ENCODE results near the gene RPL10A.
A peak's percentile ranks its signal among the peaks of the same experiment; 100 is the strongest.

RPL10A gene

GRCh38 chr6:35443341-35444030, 24.7 kb upstream of the RPL10A start:
- no peak for DNase-seq (ENCODE audit: extremely low spot score)
- POLR2A ChIA-PET, result no interaction called here
- CTCF ChIA-PET, result interaction anchor here (11.6 to 12.5 kb wide), 2 partner anchors 98 to 146 kb away, joined by 98 to 213 read pairs; partner anchors contain the start of genes DEF6 and PPARD
- TF ChIP-seq CTCF (IDR thresholded peaks at IDR 0.05; ENCODE audit: control extremely low read depth, extremely low read depth, low read depth, missing control alignments), result no peak

- DNase-seq (ENCODE audit: extremely low spot score), result no peak
- CTCF ChIA-PET, result interaction anchor here (11.6 to 12.5 kb wide), 2 partner anchors 100 to 149 kb away, joined by 98 to 213 read pairs; partner anchors contain the start of genes DEF6 and PPARD
- POLR2A ChIA-PET, result no interaction called here
- no peak for TF ChIP-seq CTCF (IDR thresholded peaks at IDR 0.05; ENCODE audit: control extremely low read depth, extremely low read depth, low read depth, missing control alignments)
Observed at GRCh38 chr6:35445691-35446090, 22.5 kb upstream of the RPL10A start.

GRCh38 chr6:35448191-35448590, 20.0 kb upstream of the RPL10A start:
- ChIA-PET POLR2A (no interaction called here), CTCF (interaction anchor here (0.7 to 12.5 kb wide), 13 partner anchors 19 to 289 kb away, joined by 3 to 213 read pairs (median 6); partner anchors contain the start of genes ARMC12, DEF6, PPARD and RPL10A)
- TF ChIP-seq CTCF (IDR thresholded peaks at IDR 0.05; ENCODE audit: control extremely low read depth, extremely low read depth, low read depth, missing control alignments), result no peak
- no peak for DNase-seq (ENCODE audit: extremely low spot score)

GRCh38 chr6:35449287-35449881, 18.8 kb upstream of the RPL10A start:
- peak; percentile 56 for TF ChIP-seq CTCF (IDR thresholded peaks at IDR 0.05; ENCODE audit: control extremely low read depth, extremely low read depth, low read depth, missing control alignments)
- peak; percentile 86 for DNase-seq (ENCODE audit: extremely low spot score)
- ChIA-PET POLR2A (no interaction called here), CTCF (interaction anchor here (0.6 to 12.5 kb wide), 40 partner anchors 8 to 287 kb away, joined by 3 to 213 read pairs (median 4); partner anchors contain the start of genes ARMC12, DEF6, PPARD and RPL10A)

GRCh38 chr6:35451354-35452182, 16.6 kb upstream of the RPL10A start:
- POLR2A ChIA-PET, result no interaction called here
- CTCF ChIA-PET, result interaction anchor here (0.7 to 12.5 kb wide), 8 partner anchors 10 to 158 kb away, joined by 3 to 213 read pairs (median 7); partner anchors contain the start of genes DEF6 and PPARD
- DNase-seq (ENCODE audit: extremely low spot score), result no peak
- TF ChIP-seq CTCF (IDR thresholded peaks at IDR 0.05; ENCODE audit: control extremely low read depth, extremely low read depth, low read depth, missing control alignments), result no peak

Data from GM10248 (cell line).